ENCODE data around the gene CCDC170.

CCDC170 gene

DNA sequence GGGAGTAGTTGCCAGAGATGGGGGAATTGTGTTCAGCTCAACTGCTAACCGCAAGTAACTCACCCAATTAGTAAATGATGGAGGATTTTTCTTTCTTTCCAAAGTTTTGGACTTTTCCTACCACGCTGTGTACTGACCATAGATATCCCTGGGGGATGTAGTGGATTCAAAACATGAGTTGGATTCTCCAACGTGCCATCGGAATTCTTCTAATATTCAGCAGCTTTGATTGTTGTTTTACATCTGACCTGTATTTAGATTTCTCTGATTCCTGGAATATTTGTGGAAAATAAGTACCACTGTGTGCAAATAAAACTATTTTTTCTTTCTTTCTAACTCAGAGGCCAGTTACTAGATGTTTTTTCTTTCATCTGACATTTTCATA is 1.1 kb downstream of the CCDC170 start:
- Histone ChIP-seq H3K27me3 (ENCODE audit: insufficient read depth, low read length) (peaks cover 16% of the 10 kb centered on the region), H2BK5ac (ENCODE audit: low read depth, low read length, poor library complexity) (no peak overlapping the region), H2BK12ac (ENCODE audit: low read length) (no peak overlapping the region), H3K4me2 (ENCODE audit: low read length) (peak overlapping the region; percentile 80), H4K12ac (ENCODE audit: low read depth, low read length) (no peak overlapping the region), H3K79me1 (ENCODE audit: low read length) (peaks cover 2% of the 10 kb centered on the region), H3K36me3 (ENCODE audit: control insufficient read depth in 1 of 2, insufficient read depth in 2 of 2, low read length in 2 of 2) (no peaks in the 10 kb centered on the region), H3K9me3 (ENCODE audit: insufficient read depth, low read depth, low read length) (no peaks in the 10 kb centered on the region), H2AFZ (ENCODE audit: insufficient read depth, low read length, poor library complexity) (no peak overlapping the region), H3K4me1 (ENCODE audit: control insufficient read depth in 1 of 2, insufficient read depth in 2 of 2, low read length in 2 of 2) (peaks cover 0 to 3% of the 10 kb centered on the region in 2 experiments), H3K23ac (ENCODE audit: low read length) (no peak overlapping the region), H2BK120ac (ENCODE audit: insufficient read depth, low read length, poor library complexity) (no peak overlapping the region), H3K4me3 (ENCODE audit: low read depth, low read length) (no peak overlapping the region), H3K4ac (ENCODE audit: low read depth, low read length) (no peak overlapping the region), H3K18ac (ENCODE audit: low read length) (no peak overlapping the region), H3K79me2 (ENCODE audit: control insufficient read depth, insufficient read depth, low read length, poor library complexity) (no peaks in the 10 kb centered on the region), H3K14ac (ENCODE audit: low read length) (no peak overlapping the region), H3K27ac (ENCODE audit: low read depth, low read length) (no peak overlapping the region), H4K8ac (ENCODE audit: low read depth, low read length) (peak overlapping the region; percentile 6), H2AK5ac (ENCODE audit: low read length) (no peak overlapping the region), H4K91ac (ENCODE audit: low read depth, low read length) (no peak overlapping the region), H3K9ac (ENCODE audit: low read length) (no peak overlapping the region)
- no CpG with 5 or more reads among the region's 4 CpGs for WGBS (ENCODE audit: extremely low coverage, insufficient coverage, insufficient read length)
- peak in 1 of 2 donors; percentile 38 for DNase-seq

DNA sequence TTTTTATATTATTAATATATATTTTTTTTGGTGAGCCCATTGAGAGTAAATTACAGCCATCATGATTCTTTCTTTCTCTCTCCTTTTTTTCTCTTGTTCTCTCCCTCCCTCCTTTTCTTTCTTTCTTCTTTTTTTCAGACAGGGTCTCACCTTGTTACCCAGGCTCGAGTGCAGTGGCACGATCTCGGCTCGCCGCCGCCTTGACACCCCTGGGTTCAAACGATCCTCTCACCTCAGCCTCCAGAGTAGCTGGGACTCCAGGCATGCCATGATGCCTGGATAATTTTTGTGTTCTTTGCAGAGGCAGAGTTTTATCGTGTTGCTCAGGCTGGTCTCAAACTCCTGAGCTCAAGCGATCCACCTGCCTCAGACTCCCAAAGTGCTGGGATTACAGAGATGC is 1.6 kb downstream of the CCDC170 start:
- Histone ChIP-seq H3K36me3 (ENCODE audit: control insufficient read depth in 1 of 2, insufficient read depth in 2 of 2, low read length in 2 of 2) (no peaks in the 10 kb centered on the region), H3K23ac (ENCODE audit: low read length) (no peak overlapping the region), H3K9ac (ENCODE audit: low read length) (no peak overlapping the region), H4K8ac (ENCODE audit: low read depth, low read length) (no peak overlapping the region), H2BK5ac (ENCODE audit: low read depth, low read length, poor library complexity) (no peak overlapping the region), H2BK120ac (ENCODE audit: insufficient read depth, low read length, poor library complexity) (no peak overlapping the region), H3K14ac (ENCODE audit: low read length) (no peak overlapping the region), H3K27me3 (ENCODE audit: insufficient read depth, low read length) (peaks cover 16% of the 10 kb centered on the region), H3K79me2 (ENCODE audit: control insufficient read depth, insufficient read depth, low read length, poor library complexity) (no peaks in the 10 kb centered on the region), H3K9me3 (ENCODE audit: insufficient read depth, low read depth, low read length) (no peaks in the 10 kb centered on the region), H3K4me3 (ENCODE audit: low read depth, low read length) (no peak overlapping the region), H4K12ac (ENCODE audit: low read depth, low read length) (no peak overlapping the region), H3K27ac (ENCODE audit: low read depth, low read length) (no peak overlapping the region), H3K79me1 (ENCODE audit: low read length) (peaks cover 2% of the 10 kb centered on the region), H4K91ac (ENCODE audit: low read depth, low read length) (no peak overlapping the region), H2AFZ (ENCODE audit: insufficient read depth, low read length, poor library complexity) (no peak overlapping the region), H3K4me2 (ENCODE audit: low read length) (no peak overlapping the region), H3K4ac (ENCODE audit: low read depth, low read length) (no peak overlapping the region), H2BK12ac (ENCODE audit: low read length) (no peak overlapping the region), H3K4me1 (ENCODE audit: control insufficient read depth in 1 of 2, insufficient read depth in 2 of 2, low read length in 2 of 2) (peaks cover 0 to 3% of the 10 kb centered on the region in 2 experiments), H3K18ac (ENCODE audit: low read length) (no peak overlapping the region), H2AK5ac (ENCODE audit: low read length) (no peak overlapping the region)
- WGBS (ENCODE audit: extremely low coverage, insufficient coverage, insufficient read length) = no CpG with 5 or more reads among the region's 9 CpGs
- DNase-seq = no peak

DNA sequence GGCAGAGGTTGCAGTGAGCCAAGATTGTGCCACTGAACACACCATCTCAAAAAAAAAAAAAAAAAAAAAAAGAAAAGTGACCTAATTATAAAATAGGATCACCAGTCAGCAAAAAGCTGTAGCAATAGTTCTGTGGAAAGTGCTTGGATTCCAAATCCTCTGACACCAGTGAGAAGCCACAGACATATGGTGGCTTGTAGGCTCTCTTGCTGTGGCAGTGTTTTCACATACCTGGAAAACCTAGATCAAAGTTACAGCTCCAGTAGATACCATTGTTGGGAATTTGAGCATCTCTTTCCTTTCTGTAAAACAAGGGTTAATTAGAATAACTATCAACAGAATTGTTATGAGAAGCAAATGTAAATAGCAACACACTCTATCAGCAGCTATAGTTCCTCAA is 4.1 kb downstream of the CCDC170 start:
- Histone ChIP-seq H2AK5ac (ENCODE audit: low read length) (no peak overlapping the region), H4K12ac (ENCODE audit: low read depth, low read length) (no peak overlapping the region), H3K4me1 (ENCODE audit: control insufficient read depth in 1 of 2, insufficient read depth in 2 of 2, low read length in 2 of 2) (peaks cover 0 to 3% of the 10 kb centered on the region in 2 experiments), H3K79me1 (ENCODE audit: low read length) (peaks cover 2% of the 10 kb centered on the region), H2BK12ac (ENCODE audit: low read length) (no peak overlapping the region), H3K23ac (ENCODE audit: low read length) (no peak overlapping the region), H3K27me3 (ENCODE audit: insufficient read depth, low read length) (peaks cover 16% of the 10 kb centered on the region), H2BK120ac (ENCODE audit: insufficient read depth, low read length, poor library complexity) (no peak overlapping the region), H2AFZ (ENCODE audit: insufficient read depth, low read length, poor library complexity) (no peak overlapping the region), H3K18ac (ENCODE audit: low read length) (no peak overlapping the region), H3K4me2 (ENCODE audit: low read length) (no peak overlapping the region), H4K91ac (ENCODE audit: low read depth, low read length) (no peak overlapping the region), H3K9ac (ENCODE audit: low read length) (no peak overlapping the region), H3K14ac (ENCODE audit: low read length) (no peak overlapping the region), H3K4ac (ENCODE audit: low read depth, low read length) (no peak overlapping the region), H2BK5ac (ENCODE audit: low read depth, low read length, poor library complexity) (no peak overlapping the region), H3K36me3 (ENCODE audit: control insufficient read depth in 1 of 2, insufficient read depth in 2 of 2, low read length in 2 of 2) (no peaks in the 10 kb centered on the region), H3K27ac (ENCODE audit: low read depth, low read length) (no peak overlapping the region), H3K9me3 (ENCODE audit: insufficient read depth, low read depth, low read length) (no peaks in the 10 kb centered on the region), H4K8ac (ENCODE audit: low read depth, low read length) (no peak overlapping the region), H3K4me3 (ENCODE audit: low read depth, low read length) (no peak overlapping the region), H3K79me2 (ENCODE audit: control insufficient read depth, insufficient read depth, low read length, poor library complexity) (no peaks in the 10 kb centered on the region)
- DNase-seq = no peak

DNA sequence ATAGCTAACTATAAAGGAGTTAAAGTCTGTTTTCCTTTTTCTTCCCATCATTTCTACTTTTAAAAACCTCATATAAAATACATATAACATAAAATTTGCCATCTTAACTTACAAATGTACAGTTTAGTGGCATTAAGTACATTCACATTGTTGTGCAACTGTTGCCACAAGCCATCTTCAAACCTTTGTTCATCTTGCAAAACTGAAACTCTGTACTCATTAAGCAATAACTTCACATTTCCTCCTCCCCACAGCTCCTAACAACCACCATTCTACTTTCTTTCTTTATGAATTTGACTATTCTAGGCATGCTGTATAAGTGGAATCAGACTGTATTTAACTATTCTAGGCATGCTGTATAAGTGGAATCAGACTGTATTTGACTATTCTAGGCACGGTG is 4.5 kb downstream of the CCDC170 start:
- Histone ChIP-seq H3K18ac (ENCODE audit: low read length) (no peak overlapping the region), H3K79me1 (ENCODE audit: low read length) (peaks cover 2% of the 10 kb centered on the region), H2BK12ac (ENCODE audit: low read length) (no peak overlapping the region), H3K27me3 (ENCODE audit: insufficient read depth, low read length) (peaks cover 12% of the 10 kb centered on the region), H4K12ac (ENCODE audit: low read depth, low read length) (no peak overlapping the region), H3K4ac (ENCODE audit: low read depth, low read length) (no peak overlapping the region), H2BK120ac (ENCODE audit: insufficient read depth, low read length, poor library complexity) (no peak overlapping the region), H4K91ac (ENCODE audit: low read depth, low read length) (no peak overlapping the region), H3K27ac (ENCODE audit: low read depth, low read length) (no peak overlapping the region), H3K9ac (ENCODE audit: low read length) (no peak overlapping the region), H3K79me2 (ENCODE audit: control insufficient read depth, insufficient read depth, low read length, poor library complexity) (no peaks in the 10 kb centered on the region), H3K4me2 (ENCODE audit: low read length) (no peak overlapping the region), H2AFZ (ENCODE audit: insufficient read depth, low read length, poor library complexity) (no peak overlapping the region), H3K4me3 (ENCODE audit: low read depth, low read length) (no peak overlapping the region), H3K36me3 (ENCODE audit: control insufficient read depth in 1 of 2, insufficient read depth in 2 of 2, low read length in 2 of 2) (no peaks in the 10 kb centered on the region), H3K14ac (ENCODE audit: low read length) (no peak overlapping the region), H2AK5ac (ENCODE audit: low read length) (no peak overlapping the region), H3K9me3 (ENCODE audit: insufficient read depth, low read depth, low read length) (no peaks in the 10 kb centered on the region), H4K8ac (ENCODE audit: low read depth, low read length) (no peak overlapping the region), H2BK5ac (ENCODE audit: low read depth, low read length, poor library complexity) (no peak overlapping the region), H3K4me1 (ENCODE audit: control insufficient read depth in 1 of 2, insufficient read depth in 2 of 2, low read length in 2 of 2) (peaks cover 0 to 3% of the 10 kb centered on the region in 2 experiments), H3K23ac (ENCODE audit: low read length) (no peak overlapping the region)
- DNase-seq = peak in 1 of 2 donors; percentile 69
- no CpG with 5 or more reads among the region's 1 CpG for WGBS (ENCODE audit: extremely low coverage, insufficient coverage, insufficient read length)
